A549 (cell line): Measurements from ENCODE around the gene PCBP3.

Experiments
- CEBPB ChIP-seq, 2 experiments: fragments of >200 bp in 1 of 2; sonication (Bioruptor Twin) in 1 of 2; formaldehyde crosslinking in 1 of 2; IDR thresholded peaks; 2 replicates each; pipeline ENCODE4 v1.6.1; 2012 to 2016
- CHD4 ChIP-seq: fragments of 200-600 bp; sonication (generic); IDR thresholded peaks from 2 replicates; pipeline ENCODE4 v1.6.1; 2016; ENCODE audit warnings: antibody characterized with exemption, mild to moderate bottlenecking, borderline replicate concordance
- EHMT2 ChIP-seq: fragments of 200-600 bp; sonication (generic); IDR thresholded peaks from 2 replicates; pipeline ENCODE4 v1.6.1; 2016; ENCODE audit warnings: antibody characterized with exemption, low read depth, mild to moderate bottlenecking, moderate library complexity
- ESRRA ChIP-seq: fragments of 150-350 bp; IDR thresholded peaks from 2 replicates; pipeline ENCODE4 v1.6.1; 2014; ENCODE audit warnings: mild to moderate bottlenecking, low read length, borderline replicate concordance
- HOXA7 ChIP-seq: fragments of 250-450 bp; sonication (Bioruptor Pico); IDR thresholded peaks from 2 replicates; pipeline ENCODE4 v1.5.0; 2020; ENCODE audit warnings: mild to moderate bottlenecking, moderate library complexity
- KDM1A ChIP-seq: fragments of 200-600 bp; sonication (generic); IDR thresholded peaks from 2 replicates; pipeline ENCODE4 v1.6.1; 2016; ENCODE audit warnings: low read depth, mild to moderate bottlenecking
- MYC ChIP-seq: IDR thresholded peaks from 2 replicates; pipeline ENCODE4 v1.6.1; 2012; ENCODE audit warnings: mild to moderate bottlenecking, inconsistent platforms, low read length, improper control_type of control experiment, borderline replicate concordance
- NFE2L2 ChIP-seq: fragments of 150-350 bp; conservative IDR thresholded peaks from 2 replicates; pipeline ENCODE4 v1.6.1; 2014; ENCODE audit warnings: low read length
- PHF8 ChIP-seq: fragments of 200-600 bp; sonication (generic); IDR thresholded peaks from 2 replicates; pipeline ENCODE4 v1.6.1; 2016; ENCODE audit warnings: low read depth, mild to moderate bottlenecking, antibody characterized with exemption, moderate library complexity, borderline replicate concordance
- POLR2A ChIP-seq: IDR thresholded peaks from 2 replicates; pipeline ENCODE4 v1.6.1; 2012; ENCODE audit warnings: mild to moderate bottlenecking, low read length
- TF ChIP-seq, protein P1 (sequence below): IDR thresholded peaks from 2 replicates; pipeline ENCODE4 v1.6.1; 2012
- TF ChIP-seq, protein P2 (sequence below): fragments of >200 bp; sonication (Bioruptor Twin); formaldehyde crosslinking; IDR thresholded peaks from 3 replicates; pipeline ENCODE4 v1.5.1; 2016
- TF ChIP-seq, protein P3 (sequence below): fragments of >200 bp; sonication (Bioruptor Twin); formaldehyde crosslinking; IDR thresholded peaks from 3 replicates; pipeline ENCODE4 v1.6.1; 2016
- TF ChIP-seq, protein P4 (sequence below): fragments of 450-650 bp; IDR thresholded peaks from 2 replicates; pipeline ENCODE4 v1.6.1; 2014; ENCODE audit warnings: antibody characterized with exemption

DNA sequence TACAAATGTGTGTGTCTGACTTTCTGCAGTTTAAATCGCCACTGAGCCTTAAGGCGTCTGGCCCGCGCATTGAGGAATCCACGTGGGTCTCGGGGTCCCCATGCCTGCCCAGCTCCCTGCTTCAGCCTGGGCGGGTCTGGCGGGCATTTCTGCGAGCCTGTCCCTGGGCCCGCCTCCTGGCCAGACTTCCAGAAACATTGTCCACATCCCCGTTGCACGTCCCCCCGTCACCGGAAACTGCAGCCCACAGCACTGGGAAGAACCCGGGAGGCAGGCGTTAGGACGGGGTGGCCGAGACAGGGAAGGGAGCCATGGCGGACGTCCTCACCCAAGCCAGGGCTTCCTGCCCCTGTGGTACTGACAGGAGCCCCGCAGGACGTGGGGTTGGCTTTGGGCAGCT, 225.0 kb downstream of the PCBP3 start:
- TF ChIP-seq, protein P1, sequence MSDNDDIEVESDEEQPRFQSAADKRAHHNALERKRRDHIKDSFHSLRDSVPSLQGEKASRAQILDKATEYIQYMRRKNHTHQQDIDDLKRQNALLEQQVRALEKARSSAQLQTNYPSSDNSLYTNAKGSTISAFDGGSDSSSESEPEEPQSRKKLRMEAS = no peak
- no peak for TF ChIP-seq HOXA7 (CRISPR knock-in tag)
- TF ChIP-seq, protein P2, sequence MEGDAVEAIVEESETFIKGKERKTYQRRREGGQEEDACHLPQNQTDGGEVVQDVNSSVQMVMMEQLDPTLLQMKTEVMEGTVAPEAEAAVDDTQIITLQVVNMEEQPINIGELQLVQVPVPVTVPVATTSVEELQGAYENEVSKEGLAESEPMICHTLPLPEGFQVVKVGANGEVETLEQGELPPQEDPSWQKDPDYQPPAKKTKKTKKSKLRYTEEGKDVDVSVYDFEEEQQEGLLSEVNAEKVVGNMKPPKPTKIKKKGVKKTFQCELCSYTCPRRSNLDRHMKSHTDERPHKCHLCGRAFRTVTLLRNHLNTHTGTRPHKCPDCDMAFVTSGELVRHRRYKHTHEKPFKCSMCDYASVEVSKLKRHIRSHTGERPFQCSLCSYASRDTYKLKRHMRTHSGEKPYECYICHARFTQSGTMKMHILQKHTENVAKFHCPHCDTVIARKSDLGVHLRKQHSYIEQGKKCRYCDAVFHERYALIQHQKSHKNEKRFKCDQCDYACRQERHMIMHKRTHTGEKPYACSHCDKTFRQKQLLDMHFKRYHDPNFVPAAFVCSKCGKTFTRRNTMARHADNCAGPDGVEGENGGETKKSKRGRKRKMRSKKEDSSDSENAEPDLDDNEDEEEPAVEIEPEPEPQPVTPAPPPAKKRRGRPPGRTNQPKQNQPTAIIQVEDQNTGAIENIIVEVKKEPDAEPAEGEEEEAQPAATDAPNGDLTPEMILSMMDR = no peak
- TF ChIP-seq, protein P3, sequence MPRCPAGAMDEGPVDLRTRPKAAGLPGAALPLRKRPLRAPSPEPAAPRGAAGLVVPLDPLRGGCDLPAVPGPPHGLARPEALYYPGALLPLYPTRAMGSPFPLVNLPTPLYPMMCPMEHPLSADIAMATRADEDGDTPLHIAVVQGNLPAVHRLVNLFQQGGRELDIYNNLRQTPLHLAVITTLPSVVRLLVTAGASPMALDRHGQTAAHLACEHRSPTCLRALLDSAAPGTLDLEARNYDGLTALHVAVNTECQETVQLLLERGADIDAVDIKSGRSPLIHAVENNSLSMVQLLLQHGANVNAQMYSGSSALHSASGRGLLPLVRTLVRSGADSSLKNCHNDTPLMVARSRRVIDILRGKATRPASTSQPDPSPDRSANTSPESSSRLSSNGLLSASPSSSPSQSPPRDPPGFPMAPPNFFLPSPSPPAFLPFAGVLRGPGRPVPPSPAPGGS = no peak
- no peak for TF ChIP-seq PHF8
- no peak for TF ChIP-seq KDM1A
- TF ChIP-seq EHMT2 = no peak
- no peak for TF ChIP-seq CEBPB (IDR thresholded peaks at IDR 0.05)
- TF ChIP-seq MYC = no peak
- TF ChIP-seq CHD4 = no peak
- no peak for TF ChIP-seq NFE2L2
- no peak for TF ChIP-seq POLR2A
- no peak for TF ChIP-seq ESRRA
- TF ChIP-seq, protein P4, sequence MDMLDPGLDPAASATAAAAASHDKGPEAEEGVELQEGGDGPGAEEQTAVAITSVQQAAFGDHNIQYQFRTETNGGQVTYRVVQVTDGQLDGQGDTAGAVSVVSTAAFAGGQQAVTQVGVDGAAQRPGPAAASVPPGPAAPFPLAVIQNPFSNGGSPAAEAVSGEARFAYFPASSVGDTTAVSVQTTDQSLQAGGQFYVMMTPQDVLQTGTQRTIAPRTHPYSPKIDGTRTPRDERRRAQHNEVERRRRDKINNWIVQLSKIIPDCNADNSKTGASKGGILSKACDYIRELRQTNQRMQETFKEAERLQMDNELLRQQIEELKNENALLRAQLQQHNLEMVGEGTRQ = no peak
